Hematopoietic multipotent progenitor cell (in vitro differentiated cells): ENCODE measurements around the gene CYP2W1. TPM values are rescaled to one million over a fixed set of nuclear protein-coding genes. Genes with fewer than 3 reads are reported as not detected.
"Not testable (repeated sequence)": the region's sequence is repeated elsewhere in the genome, so short reads cannot be mapped to it uniquely, and the experiment has no call there.

ENCODE experiments used
- DNase-seq, 3 donors: peaks; one replicate each; pipeline ENCODE4 v3.0.0-alpha.2; 2011 to 2015; ENCODE audit warnings: low read depth in 2 of 3, low spot score in 2 of 3
- total RNA-seq: library from RNA; depleted of rRNA; stranded (reverse); fragments of >200 nt; gene quantifications from one replicate; pipeline ENCODE4 v1.2.3, GENCODE V29; 2012

The CYP2W1 gene
- total RNA-seq, result not detected

GRCh38 chr7:983004-983615, at the start of gene CYP2W1:
Gene CYP2W1, plus strand, starts transcription at chr7:983181. Its CDS starts 31 bp downstream, at chr7:983212.
- no peak for DNase-seq

GRCh38 chr7:934469-935163, 48.4 kb upstream of the CYP2W1 start:
- no peak for DNase-seq

GRCh38 chr7:935164-935873, 47.7 kb upstream of the CYP2W1 start:
- DNase-seq, result no peak

- DNase-seq, result no peak
Observed at GRCh38 chr7:935874-936385, 47.1 kb upstream of the CYP2W1 start.

GRCh38 chr7:936386-937054, 46.5 kb upstream of the CYP2W1 start:
- no peak for DNase-seq

- no peak for DNase-seq
Observed at GRCh38 chr7:937856-938484, 45.0 kb upstream of the CYP2W1 start.

- DNase-seq, result no peak
Observed at GRCh38 chr7:938546-939185, 44.3 kb upstream of the CYP2W1 start.

GRCh38 chr7:939843-940242, 43.1 kb upstream of the CYP2W1 start:
- no peak for DNase-seq

- no peak for DNase-seq
Observed at GRCh38 chr7:940599-941408, 42.2 kb upstream of the CYP2W1 start.

GRCh38 chr7:943793-944192, 39.2 kb upstream of the CYP2W1 start:
- DNase-seq, result not testable (repeated sequence)

GRCh38 chr7:944744-945143, 38.2 kb upstream of the CYP2W1 start:
- no peak for DNase-seq

- DNase-seq, result no peak
Observed at GRCh38 chr7:945147-945555, 37.8 kb upstream of the CYP2W1 start.

- DNase-seq, result no peak
Observed at GRCh38 chr7:945556-946255, 37.3 kb upstream of the CYP2W1 start.

GRCh38 chr7:946256-946996, 36.6 kb upstream of the CYP2W1 start:
- DNase-seq, result no peak

- no peak for DNase-seq
Observed at GRCh38 chr7:947391-948210, 35.4 kb upstream of the CYP2W1 start.

GRCh38 chr7:949021-949934, 33.7 kb upstream of the CYP2W1 start:
- no peak for DNase-seq
